K562 treated with DMSO at 1 percent for 4 hours (cell line): ENCODE data around the gene FAM83E. TPM values are rescaled to one million over a fixed set of nuclear protein-coding genes. Genes with fewer than 3 reads are reported as not detected.

ENCODE experiments used
- total RNA-seq: library from RNA; unstranded; fragments of 300-600 nt; gene quantifications from 2 replicates; pipeline ENCODE4 v1.2.3, GENCODE V29; 2022; ENCODE audit not compliant: insufficient read depth

FAM83E gene
- total RNA-seq, result 1.7 and 2.8 TPM in 2 replicates

DNA sequence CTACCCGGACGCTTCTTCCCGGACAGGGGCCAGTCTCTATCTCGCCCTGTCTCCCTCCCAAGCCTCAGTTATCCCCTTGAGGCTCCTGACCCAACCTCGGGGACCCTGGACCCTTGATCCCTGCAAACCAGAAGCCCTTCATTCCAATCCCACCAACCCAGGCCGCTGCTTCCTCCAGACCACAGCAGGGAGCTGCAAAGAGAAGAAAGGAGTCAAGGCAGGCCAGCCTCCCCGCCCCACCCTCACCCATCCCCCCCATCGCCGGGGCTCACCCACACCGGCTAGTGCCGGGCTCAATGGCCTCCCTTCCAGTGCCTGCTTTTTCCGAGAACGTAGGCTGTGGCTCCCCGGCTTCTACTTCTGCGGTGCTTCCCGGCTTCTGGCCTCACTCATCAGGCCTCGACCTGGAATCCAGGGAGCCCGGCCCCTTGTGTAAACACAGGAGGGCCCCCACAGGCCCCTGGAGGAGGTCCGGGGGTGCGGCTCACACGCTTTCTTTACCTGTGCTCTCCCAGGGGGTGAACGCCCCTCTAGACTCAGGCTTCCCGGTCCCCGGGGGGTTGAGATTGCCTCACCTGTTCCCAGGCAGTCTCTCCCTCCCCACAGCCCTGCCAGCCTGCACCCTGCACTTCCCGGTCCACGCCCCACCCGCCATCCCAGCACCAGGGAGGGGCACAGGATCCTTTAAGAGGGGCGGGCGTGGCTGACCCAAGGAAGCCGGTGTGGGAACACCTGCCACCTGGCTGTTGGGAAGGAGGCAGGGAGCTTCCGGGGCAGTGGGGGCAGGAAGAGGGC lies at the start of gene FAM83E:
Gene FAM83E, minus strand, starts transcription at position 641 of the 795 bp plus-strand sequence. CDS start 1,704 bp downstream, outside the sequence.

DNA sequence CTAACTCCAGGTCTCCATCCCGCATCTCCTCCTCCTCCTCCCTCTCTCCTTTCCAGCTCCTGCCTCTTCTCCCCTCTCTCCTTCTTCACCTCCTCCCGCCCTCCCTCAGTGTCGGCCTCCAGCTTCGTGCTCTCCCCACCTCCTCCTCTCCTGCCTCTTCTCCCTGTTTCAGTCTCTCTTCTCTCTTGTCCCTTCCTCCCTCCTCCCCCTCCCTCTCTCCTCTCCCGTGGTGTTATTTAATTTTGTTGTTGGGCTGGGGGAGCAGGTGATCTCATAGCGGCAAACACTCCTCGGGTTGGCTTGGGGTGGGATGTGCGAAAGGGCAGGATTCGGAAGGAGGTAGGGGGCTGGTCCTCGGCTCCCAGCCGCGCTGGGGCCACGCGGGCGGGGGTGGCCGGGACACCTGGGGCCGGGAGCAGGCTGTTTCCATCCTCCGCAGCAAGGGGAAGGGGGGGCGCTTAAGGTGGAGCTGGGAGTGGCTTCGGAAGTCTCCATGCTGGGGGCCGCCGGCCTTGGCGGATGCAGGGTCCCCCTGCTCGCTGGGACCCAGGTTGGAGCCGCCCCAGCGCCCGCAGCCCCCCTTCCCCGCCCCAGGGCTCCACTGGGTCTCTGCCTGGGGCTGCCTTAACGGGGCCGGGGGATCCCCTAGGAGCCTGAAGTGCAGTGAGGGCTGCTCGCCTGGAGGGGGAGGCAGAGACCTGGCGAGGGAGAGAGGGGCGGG lies 31.3 kb upstream of the FAM83E start, which contains the start of gene CA11:
Gene CA11, minus strand, starts transcription at position 187 of the 721 bp plus-strand sequence. CDS start 555 bp downstream, outside the sequence.

DNA sequence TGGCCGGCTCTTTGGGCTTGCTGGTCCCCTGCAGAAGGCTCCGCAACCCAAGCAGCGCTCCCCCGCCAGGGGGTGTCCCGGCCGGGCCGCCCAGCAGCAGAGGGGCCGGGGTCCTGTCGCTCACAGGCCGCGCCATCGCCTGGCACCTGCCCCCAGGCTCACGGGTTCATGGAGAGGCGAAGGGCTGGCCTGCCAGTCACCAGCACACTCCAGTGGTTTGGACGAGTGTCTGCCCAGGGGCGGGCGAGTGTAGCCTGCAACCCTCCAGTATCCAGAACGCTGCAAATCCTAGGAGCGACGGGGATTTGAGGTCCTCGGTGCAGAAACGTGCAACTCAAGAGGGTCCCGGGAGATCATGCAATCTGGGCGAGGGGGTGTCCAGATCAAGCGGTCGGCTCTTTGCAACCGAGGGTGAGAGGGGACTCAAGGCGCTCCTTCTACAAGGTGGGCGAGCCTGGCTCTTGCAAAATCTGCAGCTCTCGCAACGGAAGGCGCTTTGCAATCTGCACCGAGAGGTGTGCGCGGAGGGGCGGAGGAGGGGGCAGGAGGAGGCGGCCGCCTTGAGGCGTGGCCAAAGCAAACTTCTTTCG lies 22.1 kb upstream of the FAM83E start, which contains the start of gene DBP:
Gene DBP, minus strand, starts transcription at position 521 of the 590 bp plus-strand sequence. Its CDS starts 385 bp downstream, at position 136.

DNA sequence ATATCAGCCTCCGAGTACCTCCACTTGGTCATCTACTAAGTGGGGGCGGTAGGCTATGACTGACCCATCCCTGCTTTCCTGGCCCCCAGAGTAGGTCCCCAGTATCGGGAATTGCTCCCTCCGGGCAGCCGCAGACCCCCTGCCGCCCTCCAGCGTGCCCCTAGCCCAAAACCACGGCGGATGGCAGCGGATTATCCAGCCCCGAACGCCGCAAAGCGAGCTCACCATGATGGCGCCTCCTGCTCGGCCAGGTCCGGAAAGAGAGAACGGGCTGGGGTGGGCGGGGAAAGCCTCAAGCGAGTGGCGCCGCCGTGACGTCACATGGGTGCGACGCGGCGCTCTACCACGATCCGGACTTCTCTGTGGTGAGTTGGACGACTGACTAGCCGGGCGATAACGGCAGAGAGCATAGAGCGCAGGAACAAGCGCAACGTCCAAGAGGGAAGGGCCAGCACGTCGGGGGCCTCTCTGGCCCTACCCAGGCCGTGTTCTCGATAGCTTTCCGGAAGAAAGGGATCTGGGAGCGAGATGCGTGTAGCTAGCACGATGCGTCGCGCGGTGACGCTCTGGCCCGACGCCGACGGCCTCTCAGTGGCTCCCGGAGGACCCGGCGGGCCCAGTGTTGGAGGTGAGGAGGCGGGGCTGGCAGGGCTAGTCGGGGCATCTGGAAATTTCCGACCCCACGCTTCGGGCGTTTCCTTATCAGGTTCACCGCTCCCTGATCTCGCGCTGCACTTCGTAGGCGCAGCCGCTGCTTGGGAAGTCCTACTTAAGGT lies 4.2 kb upstream of the FAM83E start, which contains the start of the genes RPL18 and SPHK2:
Gene RPL18, minus strand, starts transcription at position 263 of the 776 bp plus-strand sequence. Its CDS starts 35 bp downstream, at position 228.
Gene SPHK2, plus strand, starts transcription at position 591 of the 776 bp plus-strand sequence. CDS start 1,009 bp downstream, outside the sequence.

DNA sequence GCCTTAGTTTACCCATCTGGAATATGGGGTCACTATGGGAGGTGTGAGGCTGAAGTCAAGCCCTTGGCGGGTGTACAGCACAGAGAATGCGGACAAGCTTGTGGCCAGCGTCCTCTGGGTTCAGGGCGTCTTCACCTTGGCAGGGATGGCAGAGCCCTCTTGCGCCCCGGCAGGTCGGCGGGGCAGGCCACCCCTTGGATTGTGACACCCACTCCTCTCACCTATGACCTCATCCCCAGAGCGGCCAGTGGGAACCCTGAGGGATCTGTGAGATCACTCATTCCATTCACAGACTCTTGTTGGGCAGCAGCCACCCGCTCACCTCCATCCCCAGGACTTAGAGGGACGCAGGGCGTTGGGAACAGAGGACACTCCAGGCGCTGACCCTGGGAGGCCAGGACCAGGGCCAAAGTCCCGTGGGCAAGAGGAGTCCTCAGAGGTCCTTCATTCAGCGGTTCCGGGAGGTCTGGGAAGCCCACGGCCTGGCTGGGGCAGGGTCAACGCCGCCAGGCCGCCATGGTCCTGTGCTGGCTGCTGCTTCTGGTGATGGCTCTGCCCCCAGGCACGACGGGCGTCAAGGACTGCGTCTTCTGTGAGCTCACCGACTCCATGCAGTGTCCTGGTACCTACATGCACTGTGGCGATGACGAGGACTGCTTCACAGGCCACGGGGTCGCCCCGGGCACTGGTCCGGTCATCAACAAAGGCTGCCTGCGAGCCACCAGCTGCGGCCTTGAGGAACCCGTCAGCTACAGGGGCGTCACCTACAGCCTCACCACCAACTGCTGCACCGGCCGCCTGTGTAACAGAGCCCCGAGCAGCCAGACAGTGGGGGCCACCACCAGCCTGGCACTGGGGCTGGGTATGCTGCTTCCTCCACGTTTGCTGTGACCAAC lies 8.2 kb downstream of the FAM83E start, which contains the start of gene SPACA4:
Gene SPACA4, plus strand, starts transcription at position 280 of the 896 bp plus-strand sequence. Its CDS starts 237 bp downstream, at position 517.

Other genes starting within 250 kb of the FAM83E start
- 186 and 205 TPM in 2 replicates for gene KDELR1, start 223.5 kb downstream of the FAM83E start, total RNA-seq
- 16.0 and 21.6 TPM in 2 replicates for gene GRIN2D, start 221.4 kb downstream of the FAM83E start, total RNA-seq
- 15.5 and 16.7 TPM in 2 replicates for gene GRWD1, start 169.1 kb downstream of the FAM83E start, total RNA-seq
- 2.5 and 3.5 TPM in 2 replicates for gene KCNJ14, start 159.5 kb downstream of the FAM83E start, total RNA-seq
- gene CYTH2, start 145.7 kb downstream of the FAM83E start, total RNA-seq, result 33.0 and 35.3 TPM in 2 replicates
- 7.2 and 8.2 TPM in 2 replicates for gene LMTK3, start 103.2 kb downstream of the FAM83E start, total RNA-seq
- 1.7 and 1.9 TPM in 2 replicates for gene SULT2B1, start 62.9 kb downstream of the FAM83E start, total RNA-seq
- gene SPACA4, start 8.3 kb downstream of the FAM83E start, total RNA-seq, result not detected in 2 replicates
- gene RPL18, start 4.1 kb upstream of the FAM83E start, total RNA-seq, result 5,295 and 5,517 TPM in 2 replicates
- gene SPHK2, start 4.4 kb upstream of the FAM83E start, total RNA-seq, result 3.9 and 7.1 TPM in 2 replicates
- gene DBP, start 22.3 kb upstream of the FAM83E start, total RNA-seq, result 18.9 and 23.5 TPM in 2 replicates
- 10.3 and 27.1 TPM in 2 replicates for gene CA11, start 31.1 kb upstream of the FAM83E start, total RNA-seq
- gene NTN5, start 57.9 kb upstream of the FAM83E start, total RNA-seq, result 0.33 TPM in 1 of 2 replicates, not detected in the other
- gene FUT2, start 80.9 kb upstream of the FAM83E start, total RNA-seq, result not detected in 2 replicates
- 0.73 TPM in 1 of 2 replicates, not detected in the other for gene MAMSTR, start 104.6 kb upstream of the FAM83E start, total RNA-seq
- 6.5 and 7.8 TPM in 2 replicates for gene RASIP1, start 125.5 kb upstream of the FAM83E start, total RNA-seq
- 0.50 TPM in 1 of 2 replicates, not detected in the other for gene IZUMO1, start 131.8 kb upstream of the FAM83E start, total RNA-seq
- gene FUT1, start 137.6 kb upstream of the FAM83E start, total RNA-seq, result 4.8 and 13.9 TPM in 2 replicates
- gene FGF21, start 140.4 kb upstream of the FAM83E start, total RNA-seq, result not detected in 2 replicates
- 68.9 and 69.1 TPM in 2 replicates for gene BCAT2, start 196.0 kb upstream of the FAM83E start, total RNA-seq
- gene HSD17B14, start 221.4 kb upstream of the FAM83E start, total RNA-seq, result not detected in 2 replicates